Heart right ventricle (tissue), 16 donors: ENCODE measurements around the gene GOT1. TPM values are rescaled to one million over a fixed set of nuclear protein-coding genes. Genes with fewer than 3 reads are reported as not detected.

Experiments
- ATAC-seq, 8 donors: fragments of 200-7000 bp; cut with Tn5 transposase; one replicate each; pipeline ENCODE4 v1.9.1; 2020; ENCODE audit warnings: mild to moderate bottlenecking in 8 of 8, moderate library complexity in 8 of 8, moderate number of reproducible peaks in 1 of 8
- DNase-seq, 2 donors: peaks; one replicate each; pipeline ENCODE4 v3.0.0-alpha.2; 2020
- H3K27ac ChIP-seq, 10 donors: fragments of 200-600 bp; sonication (generic) in 2 of 10; one replicate each; pipeline versions ENCODE4 v1.5.0 to v1.8.0; 2020 to 2022; ENCODE audit warnings: mild to moderate bottlenecking in 3 of 10
- H3K27me3 ChIP-seq, 7 donors: fragments of 200-600 bp; one replicate each; pipeline ENCODE4 v1.8.0; 2021 to 2022; ENCODE audit warnings: mild to moderate bottlenecking in 2 of 7
- H3K36me3 ChIP-seq, 9 donors: fragments of 200-600 bp; sonication (generic) in 1 of 9; one replicate each; pipeline versions ENCODE4 v1.5.0 to v1.8.0; 2020 to 2022; ENCODE audit warnings: mild to moderate bottlenecking in 2 of 9
- H3K4me1 ChIP-seq, 9 donors: fragments of 200-600 bp; sonication (generic) in 1 of 9; one replicate each; pipeline versions ENCODE4 v1.5.0 to v1.8.0; 2020 to 2022; ENCODE audit warnings: mild to moderate bottlenecking in 4 of 9
- H3K4me3 ChIP-seq, 10 donors: fragments of 200-600 bp; sonication (generic) in 2 of 10; one replicate each; pipeline versions ENCODE4 v1.5.0 to v1.8.0; 2020 to 2022; ENCODE audit warnings: mild to moderate bottlenecking in 7 of 10, moderate library complexity in 2 of 10
- H3K9me3 ChIP-seq, 11 donors: fragments of 200-600 bp in 10 of 11; sonication (generic) in 2 of 11; one replicate each; pipeline versions ENCODE4 v1.5.0 to v1.8.0; 2013 to 2022; ENCODE audit warnings: mild to moderate bottlenecking in 2 of 11, control low read depth in 1 of 11, moderate library complexity in 1 of 11
- WGBS, 2 donors: extraction: QIAGEN DNeasy Blood & Tissue Kit; methylation state at CpG; one replicate each; pipeline ENCODE4 v1.1.7; 2013; ENCODE audit warnings: inconsistent platforms in 1 of 2; 5-methylcytosine and 5-hydroxymethylcytosine counted together
- intact Hi-C, 10 donors: fragments of 100-400 bp; cut with DNase I; formaldehyde crosslinking; loops; one replicate each; pipeline versions ENCODE4 v1.11.1 to v1.14.2; 2022
- polyA plus RNA-seq, 2 donors: library from polyadenylated mRNA; stranded (reverse); fragments of 200-250 nt; gene quantifications; one replicate each; pipeline ENCODE4 v1.2.3, GENCODE V29; 2013
- total RNA-seq, 10 donors: library from RNA; stranded (reverse); fragmentation: NEBNext Ultra II Directional in 3 of 10; extraction: Animal tissue kit (Norgen Biotek cat#: 25700) in 3 of 10; gene quantifications; one replicate each; pipeline versions ENCODE4 v1.2.1 to v1.2.4, GENCODE V29; 2021 to 2023
- TF ChIP-seq, protein P1 (sequence below), 9 donors: fragments of 200-600 bp; sonication (generic) in 2 of 9; IDR thresholded peaks; one replicate each; pipeline versions ENCODE4 v1.5.0 to v1.8.0; 2021 to 2022; ENCODE audit warnings: antibody characterized with exemption in 9 of 9, mild to moderate bottlenecking in 5 of 9, moderate library complexity in 1 of 9
- donor health status: Arrhythmogenic right ventricular cardiomyopathy.
- donor health status: ischemic (EF 13 %, LVEDD 7.1; RV severe dilation, severe dysfunction).
- donor health status: healthy with polysubstance abuse.
- donor health status: DM: no; HTN: yes; CAD: no.
- donor health status: DM: no; HTN: no; CAD: no.
- donor health status: ischemic (EF 25% LVEDD 6.9; RV normal size, moderate dysfunction).
- donor health status: ischemic (EF 25% LVEDD 5.7; RV mildly dilated, moderate dysfunction).
- donor health status: healthy.
- donor health status: DM: yes; HTN: yes; CAD: no.
- donor health status: Ischemic cardiomyopathy.
- donor health status: ischemic (EF 35%, LVEDD 5.7; RV mildly dilated, moderate dysfunction).
- donor health status: nonischemic (EF 11% LVEDD 7.7; RV severe dilation, severe dysfunction).
- donor health status: DM: yes; HTN: yes; CAD: no.
- donor health status: PGD.
- donor health status: ischemic (EF 29% LVEDD 5.4; RV normal size, mild dysfunction).
- donor health status: nonischemic (EF 23%, LVEDD 6.1; RV moderate dilation, normal function).

Gene GOT1
- total and polyA plus RNA-seq, 12 donors = 114 to 669 (median 561) TPM

- Histone ChIP-seq H3K27ac (no peak overlapping the region), H3K4me1 (no peaks in the 10 kb centered on the region), H3K27me3 (peaks cover 0 to 78% (median 44%) of the 10 kb centered on the region in 7 donors), H3K36me3 (no peaks in the 10 kb centered on the region), H3K9me3 (no peaks in the 10 kb centered on the region), H3K4me3 (no peak overlapping the region)
- ATAC-seq (no peak), DNase-seq (no peak)
- TF ChIP-seq, protein P1, sequence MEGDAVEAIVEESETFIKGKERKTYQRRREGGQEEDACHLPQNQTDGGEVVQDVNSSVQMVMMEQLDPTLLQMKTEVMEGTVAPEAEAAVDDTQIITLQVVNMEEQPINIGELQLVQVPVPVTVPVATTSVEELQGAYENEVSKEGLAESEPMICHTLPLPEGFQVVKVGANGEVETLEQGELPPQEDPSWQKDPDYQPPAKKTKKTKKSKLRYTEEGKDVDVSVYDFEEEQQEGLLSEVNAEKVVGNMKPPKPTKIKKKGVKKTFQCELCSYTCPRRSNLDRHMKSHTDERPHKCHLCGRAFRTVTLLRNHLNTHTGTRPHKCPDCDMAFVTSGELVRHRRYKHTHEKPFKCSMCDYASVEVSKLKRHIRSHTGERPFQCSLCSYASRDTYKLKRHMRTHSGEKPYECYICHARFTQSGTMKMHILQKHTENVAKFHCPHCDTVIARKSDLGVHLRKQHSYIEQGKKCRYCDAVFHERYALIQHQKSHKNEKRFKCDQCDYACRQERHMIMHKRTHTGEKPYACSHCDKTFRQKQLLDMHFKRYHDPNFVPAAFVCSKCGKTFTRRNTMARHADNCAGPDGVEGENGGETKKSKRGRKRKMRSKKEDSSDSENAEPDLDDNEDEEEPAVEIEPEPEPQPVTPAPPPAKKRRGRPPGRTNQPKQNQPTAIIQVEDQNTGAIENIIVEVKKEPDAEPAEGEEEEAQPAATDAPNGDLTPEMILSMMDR (IDR thresholded peaks at IDR 0.05) = no peak
- intact Hi-C loops = no loop called here
- 41 to 55% methylated on average over 2 of the region's 2 CpGs for WGBS, 2 donors
Observed at GRCh38 chr10:99457813-99458212, 27.4 kb upstream of the GOT1 start.

GRCh38 chr10:99456931-99457288, 26.5 kb upstream of the GOT1 start:
- 87 to 89% methylated on average over 2 of the region's 2 CpGs for WGBS, 2 donors
- DNase-seq = no peak
- no peaks in the 10 kb centered on the region for H3K36me3 ChIP-seq
- H3K9me3 ChIP-seq = no peaks in the 10 kb centered on the region
- peaks cover 0 to 78% (median 45%) of the 10 kb centered on the region in 7 donors for H3K27me3 ChIP-seq
- intact Hi-C loops = no loop called here
- no peak overlapping the region for H3K27ac ChIP-seq
- ATAC-seq = no peak
- no peaks in the 10 kb centered on the region for H3K4me1 ChIP-seq
- H3K4me3 ChIP-seq = no peak overlapping the region
- TF ChIP-seq, protein P1 (IDR thresholded peaks at IDR 0.05) = no peak

GRCh38 chr10:99456207-99456930, 25.9 kb upstream of the GOT1 start:
- intact Hi-C loops = no loop called here
- Histone ChIP-seq H3K36me3 (no peaks in the 10 kb centered on the region), H3K4me1 (peaks cover 0 to 2% (median 0%) of the 10 kb centered on the region in 9 donors), H3K27me3 (peaks cover 0 to 80% (median 44%) of the 10 kb centered on the region in 7 donors), H3K4me3 (no peak overlapping the region), H3K9me3 (no peaks in the 10 kb centered on the region), H3K27ac (no peak overlapping the region)
- ATAC-seq = no peak
- DNase-seq = no peak
- WGBS, 2 donors = 87% methylated on average over 3 of the region's 3 CpGs
- TF ChIP-seq, protein P1 (IDR thresholded peaks at IDR 0.05) = no peak

GRCh38 chr10:99451981-99452380, 21.6 kb upstream of the GOT1 start:
- H3K9me3 ChIP-seq = no peaks in the 10 kb centered on the region
- H3K4me1 ChIP-seq = peaks cover 0 to 14% (median 0%) of the 10 kb centered on the region in 9 donors
- TF ChIP-seq, protein P1 (IDR thresholded peaks at IDR 0.05) = no peak
- no peak for DNase-seq
- peaks cover 0 to 82% (median 52%) of the 10 kb centered on the region in 7 donors for H3K27me3 ChIP-seq
- WGBS, 2 donors = 86 to 87% methylated on average over 1 of the region's 1 CpG
- ATAC-seq = no peak
- no peaks in the 10 kb centered on the region for H3K36me3 ChIP-seq
- H3K4me3 ChIP-seq = no peak overlapping the region
- intact Hi-C loops = no loop called here
- H3K27ac ChIP-seq = no peak overlapping the region
